GM21529 (cell line): ENCODE data around the gene SLC25A39.
A peak's percentile ranks its signal among the peaks of the same experiment; 100 is the strongest.
"Not testable (repeated sequence)": the region's sequence is repeated elsewhere in the genome, so short reads cannot be mapped to it uniquely, and the experiment has no call there.

Source experiments
- ATAC-seq: cut with Tn5 transposase; IDR thresholded peaks from one replicate; pipeline ENCODE4 v1.9.1; 2021; ENCODE audit not compliant: unreplicated experiment

The SLC25A39 gene

DNA sequence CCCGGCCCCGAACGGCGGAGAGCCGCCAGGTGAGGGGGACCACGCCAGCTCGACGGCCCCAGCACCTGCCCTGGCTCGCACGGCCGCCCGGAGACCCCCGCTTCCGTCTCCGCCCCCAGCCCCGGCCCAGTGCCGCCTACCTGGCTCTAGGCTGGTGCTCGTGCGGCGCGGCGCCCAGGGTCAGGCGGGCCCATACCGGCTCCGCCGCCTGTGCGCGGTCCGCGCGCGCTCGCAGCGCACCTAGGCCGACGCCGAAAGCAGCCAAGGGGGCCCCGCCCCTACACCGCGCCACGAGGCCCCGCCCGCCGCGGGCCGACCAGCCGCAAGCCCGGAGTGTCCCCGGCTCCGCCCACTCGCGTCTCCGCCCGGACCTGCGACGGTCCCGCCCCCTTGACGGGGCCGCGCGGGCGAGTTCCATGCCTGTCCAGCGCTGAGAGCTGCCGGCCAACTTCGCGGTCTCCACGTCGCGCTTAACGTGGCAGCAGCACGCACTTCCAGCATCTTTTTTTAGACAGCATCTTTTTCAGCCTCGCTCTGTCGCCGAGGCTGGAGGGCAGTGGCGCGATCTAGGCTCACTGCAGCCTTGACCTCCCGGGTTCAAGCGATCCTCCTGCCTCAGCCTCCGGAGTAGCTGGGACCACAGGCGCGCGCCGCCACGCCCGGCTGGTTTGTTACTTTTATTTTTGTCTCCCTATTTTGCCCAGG lies at the start of gene SLC25A39:
SLC25A39 (minus strand) TSS at position 253 of the 705 bp plus-strand sequence. CDS start 1,261 bp downstream, outside the sequence.
- peak; percentile 53 for ATAC-seq

GRCh38 chr17:44372036-44372435 lies 47.4 kb upstream of the SLC25A39 start:
- no peak for ATAC-seq

DNA sequence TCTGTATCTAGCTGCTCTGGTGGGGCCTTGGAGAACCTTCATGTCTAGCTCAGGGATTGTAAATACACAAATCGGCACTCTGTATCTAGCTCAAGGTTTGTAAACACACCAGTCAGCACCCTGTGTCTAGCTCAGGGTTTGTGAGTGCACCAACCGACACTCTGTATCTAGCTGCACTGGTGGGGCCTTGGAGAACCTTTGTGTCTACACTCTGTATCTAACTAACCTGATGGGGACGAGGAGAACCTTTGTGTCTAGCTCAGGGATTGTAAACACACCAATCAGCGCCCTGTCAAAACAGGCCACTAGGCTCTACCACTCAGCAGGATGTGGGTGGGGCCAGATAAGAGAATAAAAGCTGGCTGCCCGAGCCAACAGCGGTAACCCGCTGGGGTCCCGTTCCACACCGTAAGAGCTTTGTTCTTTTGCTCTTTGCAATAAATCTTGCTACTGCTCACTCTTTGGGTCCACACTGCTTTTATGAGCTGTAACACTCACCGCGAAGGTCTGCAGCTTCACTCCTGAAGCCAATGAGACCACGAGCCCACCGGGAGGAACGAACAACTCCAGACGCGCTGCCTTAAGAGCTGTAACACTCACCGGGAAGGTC lies 44.9 kb upstream of the SLC25A39 start:
- ATAC-seq, result not testable (repeated sequence)

DNA sequence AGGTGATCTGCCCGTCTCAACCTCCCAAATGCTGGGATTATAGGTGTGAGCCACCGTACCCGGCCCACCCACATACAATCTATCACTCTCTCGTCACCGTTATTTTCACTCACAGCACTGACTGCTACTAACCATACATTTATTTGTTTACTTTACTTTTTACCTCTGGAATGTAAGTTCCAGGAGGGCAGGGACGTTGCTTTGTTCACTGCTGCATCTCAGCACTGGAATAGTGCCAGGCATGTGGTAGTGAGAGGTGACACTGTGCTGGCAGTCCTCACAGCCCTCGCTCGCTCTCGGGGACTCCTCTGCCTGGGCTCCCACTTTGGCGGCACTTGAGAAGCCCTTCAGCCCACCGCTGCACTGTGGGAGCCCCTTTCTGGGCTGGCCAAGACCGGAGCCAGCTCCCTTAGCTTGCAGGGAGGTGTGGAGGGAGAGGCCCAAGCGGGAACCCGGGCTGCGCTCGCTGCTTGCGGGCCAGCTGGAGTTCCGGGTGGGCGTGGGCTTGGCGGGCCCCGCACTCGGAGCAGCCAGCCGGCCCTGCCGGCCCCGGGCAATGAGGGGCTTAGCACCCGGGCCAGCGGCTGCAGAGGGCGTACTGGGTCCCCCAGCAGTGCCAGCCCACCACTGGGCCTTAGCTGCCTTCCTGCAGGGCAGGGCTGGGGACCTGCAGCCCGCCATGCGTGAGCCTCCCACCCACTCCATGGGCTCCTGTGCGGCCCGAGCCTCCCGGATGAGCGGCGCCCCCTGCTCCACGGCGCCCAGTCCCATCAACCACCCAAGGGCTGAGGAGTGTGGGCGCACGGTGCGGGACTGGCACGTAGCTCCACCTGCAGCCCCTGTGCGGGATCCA lies 44.0 kb upstream of the SLC25A39 start:
- ATAC-seq, result not testable (repeated sequence)

- no peak for ATAC-seq
These were observed 42.8 kb upstream of the SLC25A39 start for GRCh38 chr17:44367231-44367979.

- not testable (repeated sequence) for ATAC-seq
These were observed 40.4 kb upstream of the SLC25A39 start for GRCh38 chr17:44365051-44365450.

- no peak for ATAC-seq
These were observed 39.1 kb upstream of the SLC25A39 start, which contains the start of gene FAM171A2 for GRCh38 chr17:44363613-44364159. TSS of gene FAM171A2 (minus strand) at chr17:44363853. CDS start at chr17:44363714, 139 bp downstream.

GRCh38 chr17:44362949-44363612 lies 38.5 kb upstream of the SLC25A39 start:
- ATAC-seq, result no peak

- ATAC-seq, result no peak
These were observed 37.9 kb upstream of the SLC25A39 start for GRCh38 chr17:44362459-44362948.

GRCh38 chr17:44361292-44362260 lies 37.0 kb upstream of the SLC25A39 start:
- ATAC-seq, result no peak

DNA sequence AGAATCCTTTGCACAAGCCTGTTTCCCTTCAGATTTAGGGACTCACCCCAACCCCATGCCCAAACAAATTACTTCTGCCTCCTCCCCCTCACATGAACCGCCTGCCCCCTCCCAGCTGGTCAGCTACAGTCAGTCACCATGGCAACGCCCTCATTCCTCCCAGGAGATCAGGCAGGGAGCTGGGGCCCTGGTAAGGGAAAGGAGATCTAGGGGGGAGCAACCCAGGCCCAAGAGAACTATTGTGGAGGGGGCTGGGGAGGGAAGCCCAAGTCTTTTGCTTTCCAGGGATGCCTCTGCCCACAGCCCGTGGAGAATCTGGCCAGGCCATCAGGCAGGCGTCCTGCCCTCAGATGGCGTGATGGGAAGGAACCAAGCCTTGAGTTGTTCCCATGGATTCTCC lies 36.2 kb upstream of the SLC25A39 start:
- ATAC-seq, result no peak

DNA sequence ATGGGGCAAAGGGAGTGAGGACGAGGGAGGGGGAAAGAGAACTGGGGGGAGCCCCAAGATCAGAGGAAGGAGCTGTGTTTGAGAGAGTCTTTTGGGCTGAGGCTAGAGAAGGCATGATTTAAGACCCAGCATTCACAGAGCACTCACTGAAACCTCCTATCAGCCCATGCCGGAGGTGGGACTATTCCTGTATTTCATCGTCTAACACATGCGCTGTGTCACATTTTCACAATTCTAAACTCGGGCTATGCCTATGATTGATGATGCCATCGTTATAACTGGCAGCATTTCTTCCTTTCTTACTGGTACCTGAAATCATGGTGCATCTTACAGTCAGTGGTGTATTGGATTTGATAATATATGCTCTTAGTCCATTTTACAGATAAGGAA lies 35.5 kb upstream of the SLC25A39 start:
- ATAC-seq, result no peak

- no peak for ATAC-seq
These were observed 35.0 kb upstream of the SLC25A39 start for GRCh38 chr17:44359458-44360143.

GRCh38 chr17:44359006-44359405 lies 34.4 kb upstream of the SLC25A39 start:
- ATAC-seq, result no peak

DNA sequence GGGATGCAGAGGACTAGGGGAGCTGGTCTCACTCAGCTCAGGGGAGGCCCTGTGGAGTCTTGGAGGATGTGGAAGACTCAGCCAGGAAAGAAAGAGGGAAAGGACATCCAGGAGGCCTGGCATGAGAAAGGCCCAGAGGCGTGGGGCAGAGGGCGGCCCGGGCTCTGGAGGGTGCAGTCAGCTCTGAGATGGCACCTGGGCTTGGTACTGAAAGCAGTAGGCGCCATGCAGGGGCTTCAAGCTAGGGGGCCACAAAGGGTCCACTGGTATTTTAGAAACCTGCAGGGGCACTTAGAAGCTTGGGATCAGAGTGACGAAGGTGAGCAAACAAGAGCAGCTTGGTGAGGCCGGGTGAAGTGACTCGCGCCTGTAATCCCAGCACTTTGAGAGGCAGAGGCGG lies 33.4 kb upstream of the SLC25A39 start:
- ATAC-seq, result no peak

DNA sequence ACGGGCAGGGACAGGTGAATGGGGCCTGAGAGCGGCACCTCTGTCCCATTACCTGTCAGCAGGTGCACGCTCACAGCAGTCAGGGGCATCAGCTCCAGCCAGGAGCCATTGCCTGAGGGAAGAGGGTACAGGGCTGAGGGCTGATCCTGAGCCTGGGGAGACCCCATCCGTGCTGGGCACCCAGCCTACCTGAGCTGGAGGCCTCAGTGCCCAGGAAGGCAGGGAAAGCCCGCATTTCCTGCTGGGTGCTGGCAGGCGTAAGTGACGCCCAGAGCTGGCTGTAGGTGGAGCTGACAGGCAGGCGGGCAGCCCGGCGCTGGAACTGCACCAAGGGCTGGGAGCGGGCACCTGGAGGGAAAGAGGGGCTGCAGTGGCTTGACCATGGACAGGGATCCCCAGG lies 31.6 kb upstream of the SLC25A39 start:
- ATAC-seq, result no peak

- ATAC-seq, result no peak
These were observed 31.0 kb upstream of the SLC25A39 start for GRCh38 chr17:44355642-44356099.
